Gastrocnemius medialis (tissue), 4 donors: ENCODE results near the gene DPH5. TPM values are rescaled to one million over a fixed set of nuclear protein-coding genes. Genes with fewer than 3 reads are reported as not detected.

Source experiments
- ATAC-seq, 2 donors: fragments of 150-250 bp; one replicate each; pipeline ENCODE4 v1.9.1; 2016
- DNase-seq, 2 donors: peaks; one replicate each; pipeline ENCODE4 v3.0.0-alpha.2; 2019
- H3K27ac ChIP-seq, 4 donors: fragments of 200-600 bp; sonication (generic); 1 replicate in 1 of 4; 2 replicates in 3 of 4; pipeline ENCODE4 v1.5.1; 2016 to 2018; ENCODE audit warnings: mild to moderate bottlenecking in 2 of 4, moderate library complexity in 1 of 4
- H3K27me3 ChIP-seq, 3 donors: fragments of 200-600 bp; sonication (generic) in 2 of 3; 1 replicate in 1 of 3; 2 replicates in 2 of 3; pipeline versions ENCODE4 v1.5.1 to v1.6.0; 2016 to 2019; ENCODE audit warnings: mild to moderate bottlenecking in 1 of 3, moderate library complexity in 1 of 3
- H3K36me3 ChIP-seq, 2 donors: fragments of 200-600 bp; sonication (generic) in 1 of 2; one replicate each; pipeline ENCODE4 v1.5.1; 2017 to 2018
- H3K4me1 ChIP-seq, 2 donors: fragments of 200-600 bp; sonication (generic) in 1 of 2; one replicate each; pipeline ENCODE4 v1.5.1; 2016 to 2017; ENCODE audit warnings: mild to moderate bottlenecking in 2 of 2
- H3K4me3 ChIP-seq, 4 donors: fragments of 200-600 bp; sonication (generic) in 3 of 4; 1 replicate in 1 of 4; 2 replicates in 3 of 4; pipeline ENCODE4 v1.5.1; 2016 to 2019; ENCODE audit warnings: mild to moderate bottlenecking in 2 of 4
- H3K9me3 ChIP-seq, 3 donors: fragments of 200-600 bp; sonication (generic) in 2 of 3; 1 replicate in 1 of 3; 2 replicates in 2 of 3; pipeline ENCODE4 v1.5.1; 2016 to 2019
- CTCF ChIP-seq, 5 experiments: fragments of 450-650 bp in 3 of 5; fragments of 200-600 bp in 2 of 5; sonication (generic) in 2 of 5; IDR thresholded peaks in 4 of 5; conservative IDR thresholded peaks in 1 of 5; 1 replicate in 4 of 5; 2 replicates in 1 of 5; pipeline ENCODE4 v1.5.1; 2016 to 2019; ENCODE audit warnings: antibody characterized with exemption in 5 of 5, mild to moderate bottlenecking in 3 of 5, moderate library complexity in 3 of 5
- POLR2A ChIP-seq, 2 donors: fragments of 450-650 bp; IDR thresholded peaks; one replicate each; pipeline ENCODE4 v1.6.1; 2017; ENCODE audit warnings: antibody characterized with exemption in 2 of 2, mild to moderate bottlenecking in 2 of 2, moderate library complexity in 2 of 2
- in situ Hi-C, 4 donors: fragments of 200-750 bp; cut with MboI; loops; one replicate each; pipeline versions ENCODE4 v1.15.0 to v1.8.0; 2017; ENCODE audit warnings: low sequenced_read_pairs in 4 of 4
- intact Hi-C: fragments of 100-400 bp; cut with DNase I; formaldehyde crosslinking; loops from one replicate; pipeline ENCODE4 v1.15.1; 2023; ENCODE audit warnings: low total_unique reads
- total RNA-seq, 4 donors: library from RNA; depleted of rRNA; stranded (reverse); fragments of >200 nt; gene quantifications; one replicate each; pipeline versions ENCODE4 v1.1.0 to v1.2.3, GENCODE V29; 2016

DPH5 gene
- total RNA-seq, 4 donors from 2014 or later, result 9.4 to 30.0 (median 22.2) TPM

- in situ Hi-C loops, result no loop called here
- H3K4me3 ChIP-seq, result no peak overlapping the region
- H3K36me3 ChIP-seq, result peaks cover 0 to 5% of the 10 kb centered on the region in 2 donors
- no peaks in the 10 kb centered on the region for H3K9me3 ChIP-seq
- no peaks in the 10 kb centered on the region for H3K27me3 ChIP-seq
- peak overlapping the region in 3 of 4 donors; percentile 3 to 43 (median 42) for H3K27ac ChIP-seq
- intact Hi-C loops, result no loop called here
- H3K4me1 ChIP-seq, result peaks cover 28 to 34% of the 10 kb centered on the region in 2 donors
- DNase-seq (no peak), ATAC-seq (peak in 1 of 2 donors; percentile 37)
- TF ChIP-seq POLR2A (IDR thresholded peaks at IDR 0.05), result no peak
- TF ChIP-seq CTCF (IDR thresholded peaks at IDR 0.05 in 4 of 5, conservative IDR thresholded peaks at IDR 0.05 in 1 of 5), result no peak
Observed at GRCh38 chr1:101022294-101022693, 3.3 kb downstream of the DPH5 start.

GRCh38 chr1:101017448-101017847 lies 8.1 kb downstream of the DPH5 start:
- intact Hi-C loops, result no loop called here

GRCh38 chr1:101013776-101014175 lies 11.8 kb downstream of the DPH5 start:
- H3K27me3 ChIP-seq, result no peaks in the 10 kb centered on the region
- no peak overlapping the region for H3K27ac ChIP-seq
- DNase-seq (no peak), ATAC-seq (no peak)
- peaks cover 0 to 26% of the 10 kb centered on the region in 2 donors for H3K36me3 ChIP-seq
- H3K9me3 ChIP-seq, result no peaks in the 10 kb centered on the region
- H3K4me3 ChIP-seq, result no peak overlapping the region
- H3K4me1 ChIP-seq, result no peaks in the 10 kb centered on the region
- TF ChIP-seq POLR2A (IDR thresholded peaks at IDR 0.05) (no peak), CTCF (IDR thresholded peaks at IDR 0.05 in 4 of 5, conservative IDR thresholded peaks at IDR 0.05 in 1 of 5) (no peak)
- intact Hi-C loops (no loop called here), in situ Hi-C loops (no loop called here)

More at GRCh38 chr1:101017448-101017847, 8.1 kb downstream of the DPH5 start:
- Histone ChIP-seq H3K4me1 (peaks cover 6 to 7% of the 10 kb centered on the region in 2 donors), H3K9me3 (no peaks in the 10 kb centered on the region), H3K36me3 (peaks cover 0 to 18% of the 10 kb centered on the region in 2 donors), H3K4me3 (no peak overlapping the region), H3K27me3 (no peaks in the 10 kb centered on the region), H3K27ac (no peak overlapping the region)
- TF ChIP-seq POLR2A (IDR thresholded peaks at IDR 0.05) (no peak), CTCF (IDR thresholded peaks at IDR 0.05 in 4 of 5, conservative IDR thresholded peaks at IDR 0.05 in 1 of 5) (no peak)
- DNase-seq (no peak), ATAC-seq (no peak)
- in situ Hi-C loops, result no loop called here

GRCh38 chr1:101008229-101008834 lies 17.3 kb downstream of the DPH5 start:
- Histone ChIP-seq H3K9me3 (no peaks in the 10 kb centered on the region), H3K27ac (no peak overlapping the region), H3K4me1 (peaks cover 8 to 13% of the 10 kb centered on the region in 2 donors), H3K27me3 (no peaks in the 10 kb centered on the region), H3K4me3 (no peak overlapping the region), H3K36me3 (peaks cover 0 to 21% of the 10 kb centered on the region in 2 donors)
- DNase-seq, result no peak
- ATAC-seq, result no peak
- in situ Hi-C loops (no loop called here), intact Hi-C loops (no loop called here)
- TF ChIP-seq POLR2A (IDR thresholded peaks at IDR 0.05) (no peak), CTCF (IDR thresholded peaks at IDR 0.05 in 4 of 5, conservative IDR thresholded peaks at IDR 0.05 in 1 of 5) (no peak)
